Heart left ventricle (tissue), 13 donors: Measurements from ENCODE around the gene BBX.

ENCODE experiments used
- CTCF ChIP-seq, 12 donors: fragments of 200-600 bp; sonication (generic) in 4 of 12; IDR thresholded peaks; one replicate each; pipeline versions ENCODE4 v1.5.0 to v1.8.0; 2018 to 2022; ENCODE audit warnings: antibody characterized with exemption in 12 of 12, mild to moderate bottlenecking in 5 of 12
- POLR2A ChIP-seq, 2 donors: fragments of 450-650 bp; IDR thresholded peaks; one replicate each; pipeline ENCODE4 v1.6.1; 2017; ENCODE audit warnings: antibody characterized with exemption in 2 of 2, mild to moderate bottlenecking in 2 of 2, moderate library complexity in 2 of 2
- donor health status: ischemic (EF 13 %, LVEDD 7.1; RV severe dilation, severe dysfunction).
- donor health status: DM: no; HTN: yes; CAD: no.
- donor health status: DM: no; HTN: no; CAD: no.
- donor health status: ischemic (EF 25% LVEDD 6.9; RV normal size, moderate dysfunction).
- donor health status: ischemic (EF 25% LVEDD 5.7; RV mildly dilated, moderate dysfunction).
- donor health status: ischemic (EF 35%, LVEDD 5.7; RV mildly dilated, moderate dysfunction).
- donor health status: nonischemic (EF 11% LVEDD 7.7; RV severe dilation, severe dysfunction).
- donor health status: DM: yes; HTN: yes; CAD: no.
- donor health status: PGD.
- donor health status: ischemic (EF 29% LVEDD 5.4; RV normal size, mild dysfunction).
- donor health status: nonischemic (EF 23%, LVEDD 6.1; RV moderate dilation, normal function).

GRCh38 chr3:107684431-107684925 lies 161.7 kb downstream of the BBX start:
- TF ChIP-seq CTCF (IDR thresholded peaks at IDR 0.05) (no peak), POLR2A (IDR thresholded peaks at IDR 0.05) (no peak)
